HG03159 (cell line): Measurements from ENCODE around the gene NT5DC2.

Experiments used
- ATAC-seq: cut with Tn5 transposase; IDR thresholded peaks from one replicate; pipeline ENCODE4 v1.9.1; 2021; ENCODE audit warnings: mild to moderate bottlenecking, moderate library complexity; ENCODE audit not compliant: unreplicated experiment

Gene NT5DC2

DNA sequence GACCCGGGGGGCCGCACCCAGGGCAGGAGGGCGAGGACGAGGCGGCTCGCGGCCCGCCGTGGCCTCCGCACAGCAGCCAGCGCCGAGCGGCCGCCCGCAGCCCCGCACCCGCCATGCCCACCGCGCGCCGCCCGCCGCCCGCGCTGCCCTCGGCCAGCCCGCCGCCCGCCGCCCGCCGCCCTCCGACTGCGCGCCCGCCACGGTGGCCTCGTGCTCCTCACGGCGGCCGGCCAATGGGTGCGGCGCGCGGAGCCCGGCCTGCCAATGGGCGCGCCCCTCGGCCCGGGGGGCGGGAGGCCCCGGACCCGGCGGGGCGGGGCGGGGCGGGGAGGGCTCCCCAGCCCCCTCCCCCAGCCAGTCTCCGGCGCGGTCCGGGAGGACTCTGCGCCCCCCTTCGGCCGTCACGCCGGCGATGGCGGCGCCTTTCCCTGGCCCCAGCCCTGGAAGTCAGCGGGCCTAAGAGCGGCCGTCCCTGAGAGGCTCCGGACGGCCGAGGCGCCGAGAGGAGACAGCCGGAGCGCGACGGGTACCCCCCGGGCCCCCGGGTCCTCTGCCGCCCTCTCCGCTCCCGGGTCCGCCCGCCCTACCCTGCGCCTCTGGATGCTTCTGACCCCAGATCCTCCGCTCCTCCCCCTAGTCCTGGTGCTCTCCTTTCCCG lies at the start of gene NT5DC2:
Gene NT5DC2 (minus strand): TSS at position 235 of the 658 bp plus-strand sequence. CDS start 120 bp downstream, at position 115.
- ATAC-seq = peak; percentile 37

DNA sequence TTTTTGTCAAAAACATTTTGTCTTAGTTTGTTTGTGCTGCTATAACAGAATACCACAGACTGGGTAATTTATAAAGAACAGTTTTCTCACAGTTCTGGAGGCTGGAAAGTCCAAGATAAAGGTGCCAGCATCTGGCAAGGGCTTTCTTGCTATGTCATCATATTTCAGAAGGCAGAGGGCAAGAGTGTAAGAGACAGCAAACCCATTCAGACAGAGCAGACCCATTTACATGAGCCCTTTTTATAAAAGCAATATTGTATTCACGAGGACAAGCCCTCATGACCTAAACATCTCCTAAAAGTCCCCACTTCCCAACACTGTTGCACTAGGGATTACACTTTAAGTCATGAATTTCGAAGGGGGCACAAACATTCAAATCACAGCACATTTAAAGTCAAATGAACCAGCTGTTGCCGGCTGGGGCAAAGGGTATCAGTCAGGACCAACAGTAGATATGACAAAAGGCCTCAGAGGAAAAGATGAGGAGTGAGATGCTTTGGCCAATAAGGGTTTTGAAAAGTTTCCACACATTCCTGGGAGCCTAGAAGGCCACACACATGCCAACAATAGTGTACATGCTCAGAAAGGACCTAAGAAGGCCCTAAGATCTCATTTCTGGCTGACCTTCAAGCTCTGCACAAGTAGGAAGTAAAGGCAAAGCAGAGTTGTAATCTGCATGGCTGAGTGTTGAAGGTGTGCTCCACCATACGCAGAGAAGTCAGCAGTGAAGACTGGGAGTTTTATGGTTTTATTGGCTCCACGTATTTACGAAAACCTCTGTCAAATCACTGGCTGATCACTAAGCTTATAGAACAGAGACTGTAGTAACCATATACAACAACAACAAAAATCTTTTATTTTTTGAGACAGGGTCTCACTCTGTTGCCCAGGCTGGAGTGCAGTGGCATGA lies 40.7 kb upstream of the NT5DC2 start:
- ATAC-seq = no peak

DNA sequence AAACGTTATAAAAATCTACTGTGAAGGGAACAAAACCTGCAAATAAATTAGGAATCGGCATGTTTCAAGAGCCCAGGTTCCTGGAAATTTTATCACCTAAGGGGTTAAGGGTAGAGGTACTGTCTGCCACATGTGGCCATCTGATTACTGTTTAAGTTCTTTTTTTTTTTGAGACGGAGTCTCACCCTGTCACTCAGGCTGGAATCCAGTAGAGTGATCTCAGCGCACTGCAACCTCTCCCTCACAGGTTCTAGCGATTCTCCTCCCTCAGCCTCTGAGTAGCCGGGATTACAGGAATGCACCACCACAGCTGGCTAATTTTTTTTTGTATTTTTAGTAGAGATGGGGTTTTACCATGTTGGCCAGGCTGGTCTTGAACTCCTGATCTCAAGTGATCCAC lies 38.6 kb upstream of the NT5DC2 start:
- no peak for ATAC-seq

DNA sequence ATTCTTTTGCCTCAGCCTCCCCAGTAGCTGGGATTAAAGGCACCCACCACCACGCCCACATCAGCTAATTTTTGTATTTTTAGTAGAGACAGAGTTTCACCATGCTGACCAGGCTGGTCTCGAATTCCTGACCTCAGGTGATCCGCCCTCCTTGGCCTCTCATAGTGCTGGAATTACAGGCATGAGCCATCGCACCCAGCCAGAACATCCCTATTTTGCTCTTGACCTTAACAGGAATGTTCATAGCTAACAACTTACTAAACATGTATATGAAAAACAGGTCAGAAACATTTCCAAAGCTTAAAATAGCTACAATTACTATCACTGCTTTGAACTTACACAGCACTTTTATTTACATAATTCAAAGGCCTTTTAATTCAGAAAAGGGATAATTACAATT lies 36.4 kb upstream of the NT5DC2 start:
- ATAC-seq = no peak

DNA sequence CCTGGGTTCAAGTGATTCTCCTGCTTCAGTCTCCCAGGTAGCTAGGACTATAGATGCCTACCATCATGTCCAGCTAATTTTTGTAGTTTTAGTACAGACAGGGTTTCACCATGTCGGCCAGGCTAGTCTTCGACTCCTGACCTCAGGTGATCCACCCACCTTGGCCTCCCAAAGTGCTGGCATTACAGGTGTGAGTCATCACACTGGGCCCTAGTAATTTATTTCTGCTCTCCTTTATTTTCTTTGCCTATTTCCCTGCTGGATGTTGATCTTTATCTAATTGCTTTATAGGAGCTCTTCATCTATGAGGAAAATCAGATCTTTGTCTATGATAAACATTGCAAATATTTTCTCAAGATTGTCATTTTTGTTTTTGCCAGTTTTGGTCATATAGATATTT lies 34.4 kb upstream of the NT5DC2 start:
- ATAC-seq = no peak

DNA sequence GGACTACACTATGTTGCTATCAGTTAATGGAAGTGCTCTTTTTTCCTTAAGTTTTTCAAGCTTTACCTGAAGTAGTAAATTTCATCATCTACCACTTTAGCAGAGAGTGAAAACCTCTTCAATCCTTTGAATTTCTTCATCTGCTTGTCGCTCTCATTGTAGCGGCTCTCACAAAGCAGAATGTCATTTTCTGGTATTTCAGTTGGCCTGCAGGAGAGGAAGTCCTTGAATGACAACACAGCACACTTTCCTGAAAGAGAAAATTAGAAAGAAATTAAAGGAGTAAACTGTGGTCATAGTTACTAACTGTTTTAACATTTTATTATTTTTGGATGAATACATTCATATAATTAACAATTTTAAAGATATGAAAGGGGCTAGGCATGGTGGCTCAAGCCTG lies 30.3 kb upstream of the NT5DC2 start:
- no peak for ATAC-seq

DNA sequence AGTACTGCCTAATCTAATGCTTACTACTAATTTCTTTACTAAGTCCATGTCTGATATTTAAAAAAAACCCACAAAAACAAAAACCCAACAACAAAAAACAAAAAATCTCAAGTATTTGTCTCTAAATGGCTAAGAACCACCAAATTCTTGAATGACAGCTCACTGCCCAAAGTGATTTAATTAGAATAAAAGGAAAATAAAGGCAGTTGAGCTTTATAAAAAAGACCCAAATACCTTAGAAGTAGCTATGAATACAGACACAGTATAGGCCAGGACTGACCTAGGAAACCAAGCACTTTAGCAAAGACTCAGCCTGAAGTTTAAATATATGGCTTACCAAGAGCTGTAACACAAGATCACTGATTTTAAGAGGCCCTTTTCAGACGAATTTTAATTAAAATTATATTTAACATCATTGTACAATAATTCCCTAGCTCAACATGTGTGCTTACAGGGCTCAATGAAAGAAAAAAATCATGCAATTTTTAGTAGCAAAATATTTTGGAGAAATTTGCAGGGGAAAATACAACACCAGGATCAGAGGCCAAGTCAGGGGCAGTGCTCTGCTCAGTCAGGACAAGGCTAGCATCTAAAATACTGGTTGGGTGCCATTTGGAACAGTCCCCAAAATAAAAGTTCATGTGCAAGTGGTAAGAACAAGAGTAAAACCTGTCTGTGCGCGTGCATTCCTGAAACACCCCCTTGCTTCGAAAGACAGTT lies 27.5 kb upstream of the NT5DC2 start:
- ATAC-seq = no peak

DNA sequence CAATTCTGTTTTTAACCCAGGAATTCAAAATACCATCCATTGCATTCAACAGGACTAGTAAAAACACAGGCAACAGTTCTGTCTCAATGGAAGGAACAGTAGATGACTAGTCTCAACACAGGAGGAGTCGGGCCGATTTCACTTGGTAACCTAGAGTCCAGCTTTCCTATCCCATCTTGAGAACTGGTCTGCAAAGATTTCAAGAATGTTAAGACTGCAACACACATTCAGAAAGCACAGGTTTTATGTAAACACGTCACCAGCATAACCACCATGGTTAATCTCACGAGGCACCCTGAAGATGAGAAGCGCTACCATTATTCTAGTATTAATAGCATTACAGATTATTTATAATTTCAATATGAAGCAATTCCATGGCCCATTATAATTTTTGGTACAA lies 24.8 kb upstream of the NT5DC2 start:
- no peak for ATAC-seq

DNA sequence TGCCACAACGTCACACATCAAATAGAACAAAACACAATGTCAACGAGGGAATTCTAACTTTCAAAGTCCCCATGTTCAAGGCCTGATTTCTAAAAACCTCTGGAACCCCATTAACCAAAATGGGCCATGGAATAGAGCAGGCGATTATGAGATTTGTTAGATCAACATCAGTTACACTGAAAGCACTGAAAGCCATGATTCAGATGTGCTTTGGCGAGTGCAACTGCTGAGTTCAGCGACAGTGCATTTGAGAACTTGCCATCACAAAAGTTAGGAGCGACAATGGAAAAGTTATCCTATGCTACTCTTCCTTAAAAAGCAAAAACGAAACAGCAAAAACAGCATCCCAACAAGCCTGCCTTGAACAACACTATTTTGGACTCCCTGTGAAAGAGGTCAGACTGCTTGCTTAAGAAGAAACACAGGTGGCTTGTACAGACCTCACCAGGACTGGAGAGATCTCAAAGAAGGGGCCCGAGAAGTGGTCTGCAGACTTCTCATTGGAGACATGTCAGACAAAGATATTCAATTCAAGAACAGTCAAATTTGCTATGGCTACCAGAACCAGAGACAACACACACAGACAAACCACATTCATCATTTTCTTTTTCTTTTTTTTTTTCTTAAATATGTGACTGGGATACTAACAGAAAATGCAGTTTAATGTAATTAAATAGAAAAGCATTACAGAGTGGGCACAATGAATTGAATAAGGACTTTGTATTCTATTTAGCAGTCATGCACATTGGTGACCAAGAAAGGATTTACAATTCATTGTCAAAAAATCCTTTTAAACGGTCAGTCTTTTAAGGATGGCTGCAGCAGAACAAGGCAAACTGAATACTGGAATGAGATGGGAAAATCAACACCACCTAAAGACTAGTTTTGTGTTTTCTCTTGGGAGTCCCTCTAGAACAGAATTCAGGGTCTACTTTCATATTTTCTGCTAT lies 23.6 kb upstream of the NT5DC2 start:
- ATAC-seq = no peak

DNA sequence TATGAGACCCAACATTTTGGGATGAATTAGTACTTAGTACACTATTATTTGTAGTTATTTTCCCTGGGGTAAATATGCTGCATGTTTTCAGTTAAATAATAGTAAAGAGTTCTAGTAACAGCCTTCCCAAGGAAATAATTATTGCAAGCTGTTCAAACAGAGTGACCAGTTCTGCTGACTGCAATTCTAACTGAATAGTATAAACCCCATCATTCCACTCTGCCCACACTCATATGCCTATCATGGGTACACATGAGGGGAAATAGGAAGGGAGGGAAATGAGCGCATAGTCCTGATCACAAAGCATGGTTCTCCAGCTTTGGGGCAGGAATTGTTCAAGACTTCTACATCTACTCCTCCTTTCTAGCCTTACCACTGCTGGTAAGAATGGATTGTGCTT lies 21.4 kb upstream of the NT5DC2 start:
- no peak for ATAC-seq

DNA sequence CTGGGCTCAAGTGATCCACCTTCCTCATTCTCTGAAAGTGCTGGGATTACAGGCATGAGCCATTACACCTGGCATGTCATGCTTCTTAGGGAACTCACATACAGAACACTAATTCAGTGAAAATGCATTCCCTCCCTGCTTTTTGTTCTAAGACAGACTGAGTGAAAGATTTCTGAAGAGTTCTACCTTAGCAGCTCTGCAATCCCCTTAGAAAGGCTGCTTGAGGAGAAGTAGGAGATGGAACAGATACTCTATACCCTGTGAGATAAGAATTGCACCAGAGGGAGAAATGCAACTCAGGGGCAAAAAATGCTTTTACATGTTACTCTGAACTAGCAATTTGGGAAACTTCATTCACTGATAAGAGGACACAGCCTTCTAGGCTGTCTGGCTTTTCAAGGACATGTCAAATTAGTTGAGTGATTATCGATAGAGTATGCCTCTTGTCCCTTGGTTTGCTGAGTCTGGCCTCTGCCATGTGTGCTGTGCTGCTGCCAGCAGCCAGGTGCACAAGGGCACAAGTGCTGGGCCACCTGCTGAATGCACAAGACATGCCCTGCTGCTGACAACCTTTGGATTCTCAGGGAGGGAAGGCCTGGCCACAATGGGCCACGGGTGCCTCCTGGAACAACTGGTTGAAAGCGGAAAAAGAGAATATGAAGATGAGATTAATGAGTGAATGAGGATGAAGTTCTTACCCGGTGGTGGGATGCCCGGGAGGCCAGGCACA lies 20.5 kb upstream of the NT5DC2 start:
- ATAC-seq = no peak

DNA sequence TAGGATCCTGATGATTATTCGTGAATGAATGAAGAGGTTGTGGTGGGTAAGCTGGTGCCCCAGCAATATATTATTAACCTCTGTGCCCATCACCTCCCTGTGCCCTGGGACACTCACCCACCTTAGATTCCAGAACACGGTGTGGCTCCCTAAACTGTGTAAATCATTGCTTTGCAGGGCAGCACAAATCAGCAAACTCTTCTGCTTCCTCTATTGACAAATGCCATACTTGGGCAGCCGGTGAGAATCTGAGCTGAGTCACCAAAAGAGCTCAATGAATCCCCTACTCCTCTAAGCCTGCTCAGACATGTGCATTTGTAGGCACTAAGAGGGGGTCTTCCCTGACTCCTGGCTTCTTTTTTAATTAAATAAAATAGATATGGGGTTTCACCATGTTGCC lies 18.4 kb upstream of the NT5DC2 start:
- no peak for ATAC-seq

DNA sequence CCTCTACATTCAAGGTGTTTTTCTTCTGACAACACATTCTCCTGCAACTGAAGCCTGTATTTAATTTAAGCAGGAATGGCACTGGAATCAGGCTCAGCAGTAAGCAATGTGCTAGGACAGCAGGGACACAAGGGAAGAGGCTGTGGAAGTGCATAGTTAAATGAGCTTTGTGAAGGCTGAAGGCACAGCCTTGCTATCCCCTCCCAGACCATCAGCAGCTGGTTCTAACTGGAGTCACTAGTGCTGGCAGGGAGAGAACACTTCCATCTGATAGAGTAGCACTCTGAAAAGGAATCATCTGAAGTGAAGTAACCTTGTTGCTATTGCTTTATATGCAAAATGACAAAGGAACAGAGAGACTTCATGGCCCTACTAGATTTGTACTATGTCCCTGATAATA lies 17.5 kb upstream of the NT5DC2 start:
- ATAC-seq = no peak

DNA sequence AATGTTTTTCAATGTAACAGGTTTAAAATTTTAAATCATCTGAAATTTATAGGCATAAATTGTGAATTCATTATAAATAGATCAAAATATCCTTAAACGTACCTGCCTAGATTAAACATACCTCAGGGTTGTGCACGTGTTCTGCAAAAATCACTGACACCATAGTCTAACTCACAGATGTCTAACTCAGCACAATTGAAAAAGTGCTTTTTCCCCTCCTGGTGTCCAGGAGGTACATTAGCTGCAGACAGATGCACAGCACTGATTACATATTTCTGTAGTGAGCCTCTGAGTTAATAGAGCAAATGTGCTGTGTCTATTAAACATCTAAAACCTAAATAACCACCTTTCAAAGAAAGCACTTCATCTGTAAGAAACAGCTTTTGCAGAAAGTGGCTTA lies 13.5 kb upstream of the NT5DC2 start:
- no peak for ATAC-seq

DNA sequence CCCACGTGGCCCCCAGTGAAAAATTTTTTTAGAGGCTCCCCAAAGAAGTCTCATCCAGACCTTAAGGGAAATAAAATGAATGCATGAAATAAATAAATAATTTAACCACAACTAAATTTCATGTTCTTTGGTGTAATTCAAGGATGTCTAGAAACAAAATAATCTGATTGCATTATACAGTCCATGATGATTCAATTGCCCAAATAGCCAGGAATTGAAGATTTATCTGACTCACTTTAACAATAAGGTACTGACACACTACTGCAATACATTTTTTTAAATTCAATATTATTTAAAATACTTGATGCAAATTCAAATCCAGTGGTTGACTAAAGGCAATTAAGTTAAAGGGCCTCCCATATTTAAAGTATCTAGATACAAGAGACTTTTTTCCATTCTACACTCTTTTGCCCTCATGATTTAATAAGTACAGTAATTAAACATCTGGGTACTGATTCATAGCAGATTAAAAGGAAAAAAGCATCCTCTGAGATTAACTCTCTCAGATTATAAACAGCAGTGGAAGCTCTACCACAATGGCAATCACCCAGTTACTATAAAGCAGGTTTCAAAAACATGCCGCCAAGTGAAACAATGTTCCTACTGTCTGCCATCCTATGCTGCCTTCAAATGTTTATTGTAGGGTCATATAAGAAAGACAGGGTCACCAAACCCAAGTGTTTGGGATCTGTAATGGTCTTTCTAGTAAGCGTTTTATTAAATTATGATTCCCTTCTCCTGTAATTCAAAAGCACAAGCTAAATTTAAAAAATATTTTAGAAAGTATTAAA lies 12.6 kb upstream of the NT5DC2 start:
- no peak for ATAC-seq

DNA sequence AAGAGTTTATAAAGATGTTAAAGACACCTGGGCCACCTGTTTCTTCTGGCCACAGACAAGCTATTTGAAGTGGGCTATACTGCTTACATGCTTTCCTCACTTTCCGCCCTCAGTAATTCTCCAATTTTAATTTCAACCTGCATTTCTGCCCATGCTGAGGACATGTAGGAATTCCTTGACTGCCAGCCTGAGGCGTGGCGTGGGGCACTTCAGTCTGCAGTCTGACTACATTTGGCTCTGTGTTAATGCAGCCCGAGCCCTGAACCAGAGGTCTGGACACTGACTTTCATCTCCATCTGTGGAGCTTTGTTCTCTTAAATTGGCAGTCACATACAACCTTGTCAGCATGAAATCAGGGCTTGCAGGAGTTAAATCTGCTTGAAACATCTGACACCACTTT lies 11.3 kb upstream of the NT5DC2 start:
- no peak for ATAC-seq

DNA sequence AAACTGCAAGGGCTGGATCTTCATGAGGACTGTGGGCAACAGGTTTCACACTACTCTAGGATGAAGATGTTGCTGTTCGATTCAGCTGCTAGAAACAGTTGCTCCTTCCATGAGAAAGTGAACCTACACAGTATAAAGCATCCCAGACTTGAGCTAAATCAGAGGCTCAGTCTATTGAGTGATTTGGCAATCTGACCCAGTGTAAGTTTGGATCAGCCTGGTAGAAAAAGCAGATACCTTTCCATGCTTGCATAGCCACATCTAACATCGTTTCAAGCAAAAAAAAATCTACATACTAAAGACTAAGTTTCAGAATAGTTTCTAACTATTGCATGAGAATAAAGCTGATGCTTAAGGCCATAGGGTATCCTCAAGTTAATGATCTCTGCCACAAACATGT lies 7.4 kb upstream of the NT5DC2 start:
- no peak for ATAC-seq

DNA sequence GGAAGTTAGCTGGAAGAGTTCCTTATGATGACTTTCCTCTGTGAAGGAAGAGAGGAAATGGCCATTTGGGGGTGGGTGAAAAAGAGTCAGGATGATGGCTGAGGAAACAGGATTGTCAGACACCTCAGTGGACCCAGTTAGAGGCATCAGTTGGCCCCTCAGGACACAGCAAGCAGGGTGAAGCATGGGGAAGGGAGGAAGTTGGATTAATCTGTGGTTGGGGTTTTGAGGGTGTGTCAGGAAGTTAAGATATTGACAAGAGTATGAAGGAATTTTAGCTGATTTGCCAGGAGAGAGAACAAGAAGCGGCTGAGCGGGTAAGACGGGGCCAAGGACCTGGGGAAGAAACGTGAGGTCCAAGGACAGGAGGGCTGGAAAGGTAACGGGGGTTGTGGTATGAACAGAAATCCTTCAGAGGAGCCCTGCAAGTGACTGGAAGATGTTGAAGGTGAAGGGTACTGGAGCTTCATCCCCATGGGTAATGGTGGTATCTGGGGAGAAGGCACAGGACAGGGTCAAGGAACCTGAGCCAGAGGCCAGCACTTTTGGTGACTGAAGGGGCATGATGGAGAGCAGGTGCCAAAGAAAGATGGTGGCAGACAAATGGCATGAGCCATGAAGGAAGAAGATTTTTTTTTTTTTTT lies 5.5 kb upstream of the NT5DC2 start:
- ATAC-seq = no peak
